ENCODE results near the gene FRMD4B.
A peak's percentile ranks its signal among the peaks of the same experiment; 100 is the strongest.
"Not testable (repeated sequence)": the region's sequence is repeated elsewhere in the genome, so short reads cannot be mapped to it uniquely, and the experiment has no call there.

The FRMD4B gene

DNA sequence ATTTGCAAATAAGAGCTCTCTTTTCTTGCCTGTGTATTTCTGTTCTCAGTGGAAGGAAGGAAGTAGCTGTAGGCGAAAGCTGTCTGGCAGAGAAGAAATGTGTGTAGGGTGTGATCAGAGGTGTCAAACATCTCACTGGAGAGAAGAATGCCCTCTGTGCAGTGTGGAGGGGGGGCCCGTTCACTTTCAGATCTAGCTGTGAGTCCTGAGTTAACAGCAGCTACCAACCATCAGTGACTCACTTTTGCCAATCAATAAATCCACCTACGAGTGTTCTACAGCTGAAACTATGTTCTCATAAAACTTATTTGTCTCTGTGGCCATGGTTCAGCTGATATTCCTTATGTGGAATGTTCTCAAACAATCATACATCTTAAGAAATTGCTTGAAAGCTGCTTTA is 103.7 kb downstream of the FRMD4B start:
- peak; percentile 30 to 57 for DNase-seq

DNA sequence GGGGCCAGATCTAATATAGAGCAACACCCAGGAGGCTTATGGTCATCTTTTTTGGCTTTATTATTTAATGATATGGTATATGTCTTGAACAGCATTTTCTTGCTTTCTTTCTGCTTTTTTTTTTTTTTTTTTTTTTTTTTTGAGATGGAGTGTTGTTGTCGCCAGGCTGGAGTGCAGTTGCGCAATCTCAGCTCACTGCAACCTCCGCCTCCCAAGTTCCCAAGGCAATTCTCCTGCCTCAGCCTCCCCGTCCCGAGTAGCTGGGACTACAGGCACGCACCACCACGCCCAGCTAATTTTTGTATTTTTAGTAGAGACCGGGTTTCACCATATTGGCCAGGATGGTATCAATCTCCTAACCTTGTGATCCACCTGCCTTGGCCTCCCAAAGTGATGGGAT is 108.5 kb downstream of the FRMD4B start:
- not testable (repeated sequence) for DNase-seq

DNA sequence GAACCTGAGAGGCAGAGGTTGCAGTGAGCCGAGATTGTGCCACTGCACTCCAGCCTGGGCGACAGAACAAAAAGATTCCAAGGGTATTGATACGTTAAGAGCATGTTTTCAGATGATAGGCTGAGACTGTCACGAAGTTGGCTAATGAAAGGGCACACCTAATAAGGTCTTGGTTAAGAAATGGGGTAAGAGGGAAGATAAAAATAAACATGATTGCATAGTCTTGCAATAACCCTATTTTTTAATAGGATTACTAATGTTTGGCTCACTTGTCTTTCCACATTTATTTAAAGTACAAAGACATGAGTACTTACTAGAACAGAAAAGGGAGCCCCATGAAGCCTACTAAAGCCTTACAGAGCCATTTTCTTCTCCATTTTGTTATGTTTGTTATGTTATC is 109.0 kb downstream of the FRMD4B start:
- no peak for DNase-seq

DNA sequence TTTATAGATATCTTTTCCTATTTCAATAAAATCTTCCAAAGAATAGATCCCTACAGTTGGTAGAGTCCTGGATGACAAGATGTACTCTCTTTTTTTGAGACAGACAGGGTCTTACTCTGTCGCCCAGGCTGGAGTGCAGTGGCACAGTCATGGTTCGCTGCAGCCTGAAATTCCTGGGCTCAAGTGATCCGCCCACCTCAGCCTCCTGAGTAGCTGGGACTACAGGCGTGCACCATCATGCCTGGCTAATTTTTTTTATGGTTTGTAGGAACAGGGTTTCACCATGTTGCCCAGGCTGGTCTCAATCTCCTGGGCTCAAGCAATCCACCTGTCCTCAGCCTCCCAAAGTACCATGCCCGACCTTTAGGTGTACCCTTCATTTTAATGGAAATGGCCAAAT is 109.7 kb downstream of the FRMD4B start:
- not testable (repeated sequence) for DNase-seq

DNA sequence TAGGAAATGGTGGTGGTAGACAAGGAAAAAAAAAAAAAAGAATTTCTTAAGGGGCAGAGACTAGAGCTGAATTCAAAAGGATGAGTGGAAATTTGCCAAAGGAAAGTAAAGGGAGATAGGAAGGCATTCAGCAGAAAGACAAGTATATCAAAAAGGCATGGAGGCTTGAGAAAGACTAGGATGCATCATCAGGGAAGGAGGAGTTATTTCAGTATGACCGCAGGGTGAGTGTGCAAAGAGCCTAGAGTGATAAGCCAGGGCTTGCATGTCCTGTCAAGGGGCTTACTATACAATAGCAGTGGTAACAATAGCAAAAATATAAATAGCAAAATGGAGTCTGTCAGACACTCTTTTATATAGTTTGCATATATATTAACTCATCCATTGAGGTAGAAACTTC is 112.0 kb downstream of the FRMD4B start:
- no peak for DNase-seq

DNA sequence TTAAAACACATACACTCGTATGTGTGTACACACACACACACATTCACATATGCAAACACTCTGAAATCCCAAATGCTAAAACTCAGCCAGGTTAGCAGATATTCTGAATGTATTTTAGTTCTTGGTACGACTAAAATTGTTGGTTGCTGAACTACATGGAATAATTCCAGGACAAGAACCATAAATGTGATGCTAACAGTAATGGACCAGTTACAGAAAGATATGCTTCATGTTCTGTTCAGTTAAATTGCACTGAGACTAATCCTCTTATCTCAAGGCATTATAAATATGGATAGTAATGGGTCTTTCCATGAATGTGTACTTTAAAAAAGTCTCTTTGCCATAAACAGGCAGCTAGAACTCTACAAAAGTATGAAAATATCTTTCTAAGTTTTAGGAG is 113.3 kb downstream of the FRMD4B start:
- DNase-seq = no peak

DNA sequence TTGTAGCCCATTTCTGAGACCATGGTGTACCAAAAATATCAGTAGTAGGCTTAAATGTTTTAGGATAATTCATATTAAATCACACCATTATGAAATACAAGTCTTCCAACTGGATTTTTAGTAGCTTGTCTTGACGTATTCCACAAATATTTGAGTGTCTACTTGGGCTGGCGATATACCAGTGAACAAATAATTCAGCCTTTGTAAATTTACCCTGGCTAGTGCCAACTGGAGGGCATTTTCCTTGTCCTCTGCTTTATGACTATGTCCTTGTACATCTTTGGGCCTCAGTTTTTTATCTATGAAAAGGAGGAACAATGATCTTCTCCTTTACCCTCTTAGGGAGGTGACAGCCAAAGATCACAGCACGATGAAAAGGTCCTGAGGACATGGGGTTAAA is 114.8 kb downstream of the FRMD4B start:
- DNase-seq = no peak

DNA sequence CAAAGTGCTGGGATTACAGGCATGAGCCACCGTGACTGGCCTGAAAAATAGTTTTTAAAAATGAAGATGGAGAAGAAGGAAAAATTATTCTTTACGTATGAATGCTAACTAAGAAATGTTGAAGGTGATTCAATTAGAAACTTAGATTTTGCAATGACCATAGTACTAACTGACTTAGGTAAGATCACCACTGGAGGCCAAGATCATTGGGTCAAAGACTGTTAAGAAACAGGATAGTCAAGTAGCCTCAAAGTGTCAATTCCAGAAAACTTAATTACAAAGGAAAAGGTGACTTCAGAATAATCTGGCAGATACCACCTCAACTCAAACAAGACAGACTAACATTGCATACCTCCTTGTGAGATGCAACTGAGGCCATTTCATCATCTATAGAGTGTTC is 119.3 kb downstream of the FRMD4B start:
- DNase-seq = no peak

DNA sequence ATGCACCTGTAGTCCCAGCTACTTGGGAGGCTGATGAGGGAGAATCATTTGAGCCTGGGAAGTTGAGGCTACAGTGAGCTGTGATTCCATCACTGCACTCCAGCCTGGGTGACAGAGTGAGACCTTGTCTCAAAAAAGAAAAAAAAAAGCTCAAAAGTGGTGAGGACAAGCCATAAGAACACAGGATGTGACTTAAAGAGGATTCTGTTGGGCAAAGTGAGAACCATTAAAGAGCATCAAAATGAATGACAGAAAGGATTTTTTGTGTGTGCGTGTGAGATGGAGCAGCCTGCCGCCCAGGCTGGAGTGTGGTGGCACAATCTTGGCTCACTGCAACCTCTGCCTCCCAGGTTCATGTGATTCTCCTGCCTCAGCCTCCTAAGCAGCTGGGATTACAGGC is 119.8 kb downstream of the FRMD4B start:
- DNase-seq = not testable (repeated sequence)

DNA sequence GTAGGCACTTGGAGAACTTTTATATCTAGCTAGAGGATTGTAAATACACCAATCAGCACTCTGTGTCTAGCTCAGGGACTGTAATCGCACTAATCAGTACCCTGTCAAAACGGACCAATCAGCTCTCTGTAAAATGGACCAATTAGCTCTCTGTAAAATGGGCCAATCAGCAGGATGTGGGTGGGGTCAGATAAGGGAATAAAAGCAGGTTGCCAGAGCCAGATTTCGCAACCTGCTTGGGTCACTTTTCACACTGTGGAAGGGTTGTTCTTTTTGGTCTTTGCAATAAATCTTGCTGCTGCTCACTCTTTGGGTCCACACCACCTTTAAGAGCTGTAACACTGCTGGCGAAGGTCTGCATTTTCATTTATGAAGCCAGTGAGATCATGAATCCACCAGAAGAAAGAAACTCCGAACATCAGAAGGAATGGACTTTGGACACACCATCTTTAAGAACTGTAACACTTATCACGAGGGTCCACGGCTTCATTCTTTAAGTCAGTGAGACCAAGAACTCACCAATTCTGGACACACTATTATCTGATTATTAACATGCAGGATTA is 125.0 kb downstream of the FRMD4B start:
- not testable (repeated sequence) for DNase-seq

DNA sequence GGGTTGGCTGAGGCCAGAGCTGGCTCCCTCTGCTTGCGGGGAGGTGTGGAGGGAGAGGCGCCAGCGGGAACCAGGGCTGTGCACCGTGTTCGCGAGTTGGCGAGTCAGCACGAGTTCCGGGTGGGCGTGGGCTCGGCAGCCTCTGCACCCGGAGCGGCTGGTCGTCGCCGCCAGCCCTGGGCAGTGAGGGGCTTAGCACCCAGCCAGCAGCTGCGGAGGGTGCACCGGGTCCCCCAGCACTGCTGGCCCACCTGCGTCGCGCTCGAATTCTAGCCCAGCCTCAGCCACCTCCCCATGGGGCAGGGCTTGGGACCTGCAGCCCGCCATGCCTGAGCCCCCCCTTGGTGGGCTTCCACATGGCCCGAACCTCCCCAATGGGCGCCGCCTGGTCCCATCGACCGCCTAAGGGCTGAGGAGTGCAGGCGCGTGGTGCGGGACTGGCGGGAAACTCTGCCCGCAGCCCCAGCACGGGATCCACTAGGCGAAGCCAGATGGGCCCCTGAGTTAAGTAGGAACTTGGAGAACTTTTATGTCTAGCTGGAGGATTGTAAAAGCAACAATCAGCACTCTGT is 125.6 kb downstream of the FRMD4B start:
- no peak for DNase-seq

DNA sequence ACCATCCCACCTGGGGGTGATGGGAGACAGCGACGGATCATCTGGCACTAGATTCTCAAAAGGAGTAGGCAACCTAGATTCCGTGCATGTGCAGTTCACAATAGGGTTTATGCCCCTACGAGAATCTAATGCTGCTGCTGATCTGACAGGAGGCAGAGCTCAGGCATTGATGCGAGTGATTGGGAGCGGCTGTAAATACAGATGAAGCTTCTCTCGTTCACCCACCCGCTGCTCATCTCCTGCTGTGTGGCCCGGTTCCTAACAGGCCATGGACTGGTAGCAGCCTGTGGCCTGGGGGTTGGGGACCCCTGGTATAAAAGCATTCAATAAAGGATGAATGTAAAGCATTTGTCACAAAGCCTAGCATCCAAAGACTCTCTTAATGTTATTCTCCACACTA is 126.8 kb downstream of the FRMD4B start:
- no peak for DNase-seq

DNA sequence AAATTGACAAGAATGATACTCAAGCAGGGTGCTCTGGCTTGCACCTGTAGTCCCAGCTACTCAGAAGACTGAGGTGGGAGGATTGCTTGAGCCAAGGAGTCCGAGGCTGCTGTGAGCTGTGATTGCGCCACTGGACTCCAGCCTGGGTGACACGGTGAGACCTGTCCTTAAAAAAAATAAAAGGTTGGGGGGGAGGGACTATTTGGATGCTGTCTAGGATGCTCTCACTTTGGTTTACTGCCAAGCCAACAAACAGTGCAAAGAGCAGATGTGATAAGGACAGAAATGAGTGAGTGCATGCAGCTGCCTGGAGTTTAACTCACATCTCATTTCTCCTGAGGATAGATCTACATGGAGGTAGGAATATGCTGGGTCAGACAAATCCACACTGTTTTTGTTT is 130.0 kb downstream of the FRMD4B start:
- DNase-seq = no peak

DNA sequence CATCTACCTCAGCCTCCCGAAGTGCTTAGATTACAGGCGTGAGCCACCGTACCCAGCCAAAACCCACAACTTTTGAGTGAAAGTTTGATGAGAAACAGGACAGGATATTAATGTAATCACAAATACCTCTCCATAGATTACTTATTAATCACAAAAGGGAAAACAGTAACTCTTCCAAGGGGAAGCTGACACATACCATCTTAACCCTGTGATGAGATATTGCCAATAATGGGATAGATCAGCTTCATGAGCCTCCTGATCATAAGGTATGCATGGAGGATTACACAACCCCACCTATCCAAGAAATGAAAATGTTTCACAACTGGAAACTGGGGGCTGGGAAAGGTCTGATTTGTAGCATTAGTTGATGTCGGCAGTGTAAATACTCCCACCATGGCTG is 131.5 kb downstream of the FRMD4B start:
- no peak for DNase-seq

DNA sequence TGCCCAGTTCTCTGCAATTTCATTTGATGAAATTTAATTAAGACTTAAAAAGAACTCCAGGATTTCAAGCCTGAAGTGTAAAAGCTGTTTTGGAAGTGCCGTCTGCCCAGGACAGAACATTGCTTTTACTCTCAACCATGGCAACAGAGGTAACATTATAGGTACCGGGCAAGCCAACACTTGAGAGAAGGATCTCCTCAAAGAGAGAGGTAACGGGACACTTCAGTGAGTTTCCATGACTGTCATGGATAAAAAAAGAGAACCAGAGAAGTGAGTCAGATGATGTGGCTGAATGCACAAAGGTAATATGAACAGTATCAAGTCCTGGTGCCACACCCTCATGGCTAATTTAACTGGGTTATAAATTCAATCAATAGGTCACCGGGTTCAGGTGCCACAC is 133.3 kb downstream of the FRMD4B start:
- no peak for DNase-seq

DNA sequence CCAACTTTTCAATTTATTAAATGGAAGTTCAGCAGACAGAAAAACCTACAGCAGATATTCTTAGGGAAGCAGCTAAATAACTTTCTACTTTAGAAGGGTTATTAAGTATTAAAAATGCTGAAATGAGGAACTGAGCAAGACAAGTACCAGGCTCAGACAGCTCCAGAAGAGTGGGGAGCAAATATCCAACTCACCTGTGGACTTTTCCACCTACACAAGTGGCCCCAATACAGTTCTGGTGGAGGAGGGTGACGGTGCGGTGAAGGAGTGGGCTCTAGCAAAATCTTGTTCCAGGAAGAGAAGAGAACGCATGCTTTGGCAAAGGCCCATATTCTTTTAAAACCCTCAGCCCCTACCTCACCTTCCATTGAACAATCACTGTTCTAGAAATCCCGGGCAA is 133.7 kb downstream of the FRMD4B start:
- no peak for DNase-seq

DNA sequence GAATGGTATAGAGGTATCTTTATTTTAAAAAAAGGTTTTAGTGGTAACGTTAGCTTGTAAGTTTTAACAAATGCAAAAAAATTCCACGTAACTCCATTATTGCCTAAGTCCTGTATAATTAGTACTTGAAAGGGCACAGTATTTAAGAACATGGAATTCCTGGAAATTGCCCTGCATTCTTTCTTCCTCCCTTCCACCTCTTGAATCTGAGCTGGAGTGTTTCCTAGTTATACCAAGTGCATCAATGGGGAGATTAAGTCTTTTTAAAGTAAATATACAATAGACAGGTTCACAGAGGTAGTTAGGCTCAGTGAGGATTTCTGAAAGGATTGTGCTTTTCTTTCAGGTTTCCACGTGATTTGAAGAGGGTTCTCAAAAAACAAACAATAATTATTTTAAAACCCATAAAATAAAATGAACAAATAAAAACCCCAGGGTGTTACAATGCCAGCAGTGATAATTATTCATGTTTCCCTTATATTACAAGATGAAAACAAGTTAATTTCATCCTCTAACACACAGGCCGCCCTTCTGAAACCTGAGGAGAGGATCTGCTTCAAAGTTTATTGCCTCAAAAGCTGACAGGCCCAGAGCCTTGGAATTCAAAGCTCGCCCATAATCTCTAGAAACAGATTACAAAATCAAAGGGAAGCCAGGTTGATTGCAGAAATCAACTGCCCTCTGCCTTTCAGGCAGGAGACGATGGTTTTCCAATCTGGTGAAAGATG is 134.6 kb downstream of the FRMD4B start:
- DNase-seq = no peak

DNA sequence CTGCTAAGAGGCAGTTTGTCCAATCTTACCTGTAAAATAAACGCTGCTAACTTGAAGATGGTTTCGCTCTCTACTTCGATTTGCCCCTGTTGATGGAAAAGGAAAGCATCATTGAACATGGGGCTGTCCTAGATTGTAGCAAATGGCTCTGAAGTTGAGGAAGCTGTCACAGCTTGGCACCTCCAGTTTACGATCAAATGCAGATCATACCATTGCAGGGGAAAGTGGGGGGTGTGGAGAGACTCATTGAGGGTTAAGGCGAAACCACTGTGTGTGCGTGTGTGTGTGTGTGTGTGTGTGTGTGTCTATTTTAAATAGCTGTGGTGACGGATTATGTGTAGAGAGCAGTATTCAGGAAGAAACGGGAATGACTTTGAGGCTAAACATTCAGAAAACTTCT is 135.9 kb downstream of the FRMD4B start:
- DNase-seq = peak; percentile 35 to 64

DNA sequence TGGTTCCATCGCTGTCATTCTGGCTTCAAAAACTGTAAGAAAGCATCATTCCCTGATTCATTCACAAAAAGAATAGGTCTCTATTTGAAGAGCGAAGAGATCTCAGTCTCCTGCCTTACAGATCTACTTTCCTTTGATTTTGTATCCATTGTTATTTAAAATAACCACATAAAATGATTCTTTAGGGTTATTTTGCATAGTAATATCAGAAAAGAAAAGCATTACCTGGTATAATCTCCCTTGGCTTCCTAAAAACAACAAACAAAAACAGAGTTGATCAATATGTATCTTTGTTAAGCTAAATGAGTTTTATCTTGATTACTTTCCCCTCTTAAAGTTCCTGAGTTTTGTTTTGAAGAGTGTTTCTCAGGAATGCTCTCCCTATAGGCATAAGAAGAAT is 136.9 kb downstream of the FRMD4B start:
- DNase-seq = no peak

DNA sequence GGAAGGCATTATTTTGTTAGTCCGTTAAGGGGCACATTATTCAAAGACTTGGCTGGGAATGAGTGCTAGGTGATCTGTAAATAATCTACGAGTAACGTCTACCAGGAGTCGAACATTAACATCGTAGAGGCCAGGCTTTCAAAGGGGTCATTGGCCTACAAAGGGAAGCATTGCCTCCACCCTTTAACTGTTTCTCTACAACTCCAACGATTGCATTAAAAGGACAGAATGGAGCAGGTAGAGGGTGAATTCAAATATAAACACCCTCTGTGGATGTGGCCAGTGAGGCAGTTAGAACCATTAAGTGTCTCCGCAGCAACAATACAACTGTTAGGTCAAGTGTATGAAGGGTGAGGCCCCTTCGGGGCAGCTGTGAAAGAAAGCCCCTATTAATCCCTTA is 137.5 kb downstream of the FRMD4B start:
- no peak for DNase-seq

DNA sequence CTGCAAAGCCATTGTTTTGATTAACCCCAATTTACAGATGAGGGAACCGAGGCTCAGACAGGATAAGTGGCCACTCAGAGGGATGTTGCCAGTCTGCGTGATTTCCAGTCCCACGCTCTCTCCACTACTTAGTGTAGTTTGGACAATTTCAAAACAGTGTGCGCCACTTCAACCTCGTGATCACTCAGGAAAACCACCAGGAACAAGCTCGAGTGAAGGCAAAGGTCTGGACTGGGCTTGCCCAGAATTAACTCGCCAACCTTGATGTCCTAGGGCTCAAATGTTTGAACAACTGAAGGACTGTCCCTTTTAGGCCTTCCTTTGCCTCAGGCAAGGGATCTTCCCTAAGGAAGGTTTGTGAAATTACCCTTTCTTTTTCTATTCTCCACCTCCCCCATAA is 139.3 kb downstream of the FRMD4B start:
- no peak for DNase-seq

DNA sequence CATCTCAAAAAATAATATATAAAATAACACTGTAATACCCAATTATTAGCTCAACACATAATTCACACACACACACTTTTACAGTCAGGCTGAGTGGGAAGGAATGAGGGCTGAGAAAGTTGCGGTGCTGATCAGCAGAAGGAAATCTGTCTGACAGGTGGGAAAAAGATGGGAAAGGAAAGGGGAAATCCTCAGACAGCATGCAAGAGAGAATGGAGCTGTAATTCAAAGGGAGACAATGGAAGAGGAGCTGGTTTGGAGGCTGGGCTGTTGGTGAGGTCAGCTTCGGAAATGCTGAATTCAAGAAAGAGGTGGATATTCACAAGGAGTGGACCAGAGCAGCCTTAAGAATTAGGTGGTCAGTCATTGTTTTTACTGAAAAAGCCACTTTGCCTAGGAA is 141.8 kb downstream of the FRMD4B start:
- no peak for DNase-seq

DNA sequence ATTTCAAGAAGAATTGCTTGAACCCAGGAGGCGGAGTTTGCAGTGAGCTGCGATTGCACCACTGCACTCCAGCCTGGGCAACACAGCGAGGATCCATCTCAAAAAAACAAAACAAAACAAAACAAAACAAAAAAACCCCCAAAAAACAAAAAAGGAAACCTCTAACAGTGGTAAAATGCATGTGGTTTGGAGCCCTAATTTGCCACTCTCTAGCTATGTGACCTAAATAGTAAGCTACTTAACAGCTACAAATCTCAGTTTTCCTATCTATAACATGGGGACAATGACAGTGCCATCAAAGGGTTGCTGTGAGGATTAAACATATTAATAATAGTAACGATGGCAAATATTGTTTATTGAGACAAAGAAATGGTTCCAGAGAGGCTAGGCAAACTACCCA is 144.1 kb downstream of the FRMD4B start:
- no peak for DNase-seq

DNA sequence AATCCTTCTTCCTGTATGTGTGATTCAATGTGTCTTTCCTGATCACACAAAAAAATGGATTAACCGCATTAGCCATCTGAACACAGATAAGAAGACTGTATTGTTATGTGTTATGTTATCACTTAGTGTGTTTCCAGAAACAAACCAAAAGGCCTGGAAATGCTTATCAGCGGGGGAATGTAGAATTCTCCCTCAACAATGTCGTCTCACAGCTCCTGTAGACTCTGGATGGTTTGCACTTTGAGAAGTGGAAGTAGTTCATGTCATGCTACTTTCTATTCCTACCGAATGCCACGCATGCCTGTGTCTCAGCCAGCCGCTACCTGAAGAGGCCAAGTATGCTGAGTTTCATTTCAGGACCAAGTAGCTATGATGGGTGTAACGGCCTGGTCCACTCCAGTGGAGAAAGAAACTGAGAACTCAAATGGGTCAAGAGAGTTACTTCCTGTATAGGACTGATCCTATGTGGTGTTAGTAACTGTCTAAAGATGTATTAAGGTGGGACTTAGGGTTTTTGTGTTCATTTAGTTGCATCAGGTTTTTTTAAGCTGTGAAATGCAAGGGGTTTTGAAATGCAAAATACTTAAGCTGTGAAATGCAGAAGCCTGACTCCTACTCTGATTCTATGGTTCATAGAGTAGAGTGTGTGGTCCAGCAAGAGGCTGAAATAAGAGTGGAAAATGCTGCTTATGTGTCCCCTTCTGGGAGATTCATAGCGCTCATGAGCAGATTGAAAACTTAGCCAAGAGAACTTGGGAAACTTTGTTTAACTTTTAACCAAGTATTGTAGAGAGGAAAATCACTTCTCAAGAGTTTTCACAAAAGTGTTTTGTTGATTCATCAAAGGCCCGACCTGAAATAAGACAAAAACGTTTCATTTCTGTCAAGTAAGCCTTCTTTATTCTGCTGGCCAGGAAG is 145.0 kb downstream of the FRMD4B start:
- DNase-seq = no peak
